Measurements from ENCODE around the gene TMEM72. TPM values are rescaled to one million over a fixed set of nuclear protein-coding genes. Genes with fewer than 3 reads are reported as not detected.

The TMEM72 gene
- total and polyA plus RNA-seq, 2 of the 13 experiments (the other 11 are each of a cell fraction or from before 2014, with no cell fraction given), result 0.04 TPM; not detected in 1

DNA sequence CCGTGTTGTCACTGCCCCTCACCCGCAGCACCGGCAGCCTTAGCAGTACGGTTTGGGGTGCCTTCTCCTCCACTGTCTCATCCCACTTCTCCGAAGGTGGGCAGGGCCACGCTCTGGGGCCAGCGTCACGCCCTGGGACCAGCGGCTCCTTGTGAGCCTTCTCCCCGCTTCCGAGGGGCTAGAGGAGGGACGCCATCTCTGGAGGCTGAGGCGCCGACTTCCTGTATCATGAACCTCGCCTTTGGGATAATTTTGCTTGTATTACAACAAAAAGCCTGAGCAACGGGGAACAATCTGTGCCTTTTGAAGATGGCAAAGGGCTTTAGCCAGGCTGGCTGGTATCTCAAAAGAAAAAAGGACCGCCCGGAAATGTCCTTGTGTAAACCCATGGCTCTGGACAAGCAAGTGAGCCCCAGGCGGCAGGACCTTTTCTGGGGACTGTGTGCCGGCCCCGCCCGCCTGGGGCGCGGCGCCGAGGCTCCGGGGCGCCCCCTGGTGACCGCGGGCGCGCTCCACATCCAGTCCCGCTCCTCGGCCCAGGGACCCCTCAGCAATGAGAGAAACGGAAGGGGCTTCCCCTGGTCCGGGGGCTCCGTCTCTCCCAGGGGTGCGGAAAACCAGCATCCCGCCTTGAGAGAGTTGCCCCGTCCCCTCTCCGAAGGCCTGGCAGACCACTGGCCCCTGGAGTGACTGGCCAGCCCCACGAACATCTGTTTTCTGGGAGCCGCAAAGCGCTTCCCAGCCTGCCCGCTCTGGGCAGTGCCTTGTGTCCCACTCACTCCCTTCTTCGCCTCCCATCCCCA lies 63.7 kb downstream of the TMEM72 start (continued):
- TF ChIP-seq ZNF326 (CRISPR knock-in tag; IDR thresholded peaks at IDR 0.05; ENCODE audit: borderline replicate concordance) (0 out of 2 replicates have a peak, but pooled peaks have one; percentile 21), MIER3 (CRISPR knock-in tag; IDR thresholded peaks at IDR 0.05; ENCODE audit: borderline replicate concordance) (peak; percentile 54; the same call in 1 of the 2 replicates), SSRP1 (CRISPR knock-in tag; IDR thresholded peaks at IDR 0.05) (peak; percentile 57; the same call in 1 of the 2 replicates), RERE (CRISPR knock-in tag; IDR thresholded peaks at IDR 0.05; ENCODE audit: low read depth) (no peak), RBM22 (optimal IDR thresholded peaks at IDR 0.05; ENCODE audit: low read length) (peak; percentile 52), UBTF (CRISPR knock-in tag; IDR thresholded peaks at IDR 0.05) (peak; percentile 57), ZBTB7B (CRISPR knock-in tag; IDR thresholded peaks at IDR 0.05) (peak; percentile 65; the same call in 1 of the 2 replicates), NR2F6 (IDR thresholded peaks at IDR 0.05) (peak; percentile 18; the same call in 1 of the 2 replicates), NR2F6 (CRISPR knock-in tag; IDR thresholded peaks at IDR 0.05) (no peak; the same call in 1 of the 2 replicates), GFI1 (CRISPR knock-in tag; IDR thresholded peaks at IDR 0.05; ENCODE audit: borderline replicate concordance) (0 out of 2 replicates have a peak, but pooled peaks have one; percentile 48), AHR (CRISPR knock-in tag; IDR thresholded peaks at IDR 0.05) (0 out of 2 replicates have a peak, but pooled peaks have one; percentile 19), MAF1 (CRISPR knock-in tag; IDR thresholded peaks at IDR 0.05; ENCODE audit: borderline replicate concordance) (no peak), ATF2 (CRISPR knock-in tag; IDR thresholded peaks at IDR 0.05) (no peak), ZNF143 (CRISPR knock-in tag; IDR thresholded peaks at IDR 0.05) (no peak), ZBTB42 (CRISPR knock-in tag; IDR thresholded peaks at IDR 0.05) (no peak), ZNF230 (CRISPR knock-in tag; IDR thresholded peaks at IDR 0.05) (no peak), GZF1 (CRISPR knock-in tag; IDR thresholded peaks at IDR 0.05) (no peak), ZKSCAN5 (CRISPR knock-in tag; IDR thresholded peaks at IDR 0.05) (no peak)
- TF ChIP-seq, protein P1, sequence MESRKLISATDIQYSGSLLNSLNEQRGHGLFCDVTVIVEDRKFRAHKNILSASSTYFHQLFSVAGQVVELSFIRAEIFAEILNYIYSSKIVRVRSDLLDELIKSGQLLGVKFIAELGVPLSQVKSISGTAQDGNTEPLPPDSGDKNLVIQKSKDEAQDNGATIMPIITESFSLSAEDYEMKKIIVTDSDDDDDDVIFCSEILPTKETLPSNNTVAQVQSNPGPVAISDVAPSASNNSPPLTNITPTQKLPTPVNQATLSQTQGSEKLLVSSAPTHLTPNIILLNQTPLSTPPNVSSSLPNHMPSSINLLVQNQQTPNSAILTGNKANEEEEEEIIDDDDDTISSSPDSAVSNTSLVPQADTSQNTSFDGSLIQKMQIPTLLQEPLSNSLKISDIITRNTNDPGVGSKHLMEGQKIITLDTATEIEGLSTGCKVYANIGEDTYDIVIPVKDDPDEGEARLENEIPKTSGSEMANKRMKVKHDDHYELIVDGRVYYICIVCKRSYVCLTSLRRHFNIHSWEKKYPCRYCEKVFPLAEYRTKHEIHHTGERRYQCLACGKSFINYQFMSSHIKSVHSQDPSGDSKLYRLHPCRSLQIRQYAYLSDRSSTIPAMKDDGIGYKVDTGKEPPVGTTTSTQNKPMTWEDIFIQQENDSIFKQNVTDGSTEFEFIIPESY (CRISPR knock-in tag; IDR thresholded peaks at IDR 0.05), result no peak; the same call in 1 of the 2 replicates
